ENCODE results near the gene GAB2.

Gene GAB2

DNA sequence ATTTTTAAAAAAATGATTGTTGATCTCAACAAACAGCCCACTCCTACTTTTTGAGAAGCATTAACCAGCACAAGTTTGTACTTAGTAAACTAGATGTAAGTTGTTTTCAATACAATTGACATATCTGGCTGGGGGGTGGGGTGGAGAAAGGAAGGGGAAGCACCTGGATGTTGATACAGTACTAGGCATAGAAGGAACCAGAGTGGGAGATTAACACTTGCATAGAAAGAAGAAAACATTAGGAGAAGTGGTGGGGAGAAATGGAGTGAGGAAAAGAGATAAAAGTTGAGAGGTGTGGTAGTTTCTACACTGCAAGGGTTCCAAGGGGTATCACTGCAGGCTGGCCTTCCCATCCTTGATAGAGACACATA, 10.6 kb upstream of the GAB2 start:
- DNase-seq (ENCODE audit: low read depth in 2 of 2) = no peak

GRCh38 chr11:78427615-78428265, 10.1 kb upstream of the GAB2 start:
- no peak for DNase-seq (ENCODE audit: low read depth in 2 of 2)

GRCh38 chr11:78426845-78427244, 9.2 kb upstream of the GAB2 start:
- DNase-seq (ENCODE audit: low read depth in 2 of 2) = no peak

GRCh38 chr11:78425399-78426070, 7.9 kb upstream of the GAB2 start:
- no peak for DNase-seq (ENCODE audit: low read depth in 2 of 2)

- no peak for DNase-seq (ENCODE audit: low read depth in 2 of 2)
Observed at GRCh38 chr11:78424334-78425270, 7.0 kb upstream of the GAB2 start.

GRCh38 chr11:78423241-78423640, 5.6 kb upstream of the GAB2 start:
- no peak for DNase-seq (ENCODE audit: low read depth in 2 of 2)

GRCh38 chr11:78420796-78421209, 3.2 kb upstream of the GAB2 start:
- no peak for DNase-seq (ENCODE audit: low read depth in 2 of 2)

DNA sequence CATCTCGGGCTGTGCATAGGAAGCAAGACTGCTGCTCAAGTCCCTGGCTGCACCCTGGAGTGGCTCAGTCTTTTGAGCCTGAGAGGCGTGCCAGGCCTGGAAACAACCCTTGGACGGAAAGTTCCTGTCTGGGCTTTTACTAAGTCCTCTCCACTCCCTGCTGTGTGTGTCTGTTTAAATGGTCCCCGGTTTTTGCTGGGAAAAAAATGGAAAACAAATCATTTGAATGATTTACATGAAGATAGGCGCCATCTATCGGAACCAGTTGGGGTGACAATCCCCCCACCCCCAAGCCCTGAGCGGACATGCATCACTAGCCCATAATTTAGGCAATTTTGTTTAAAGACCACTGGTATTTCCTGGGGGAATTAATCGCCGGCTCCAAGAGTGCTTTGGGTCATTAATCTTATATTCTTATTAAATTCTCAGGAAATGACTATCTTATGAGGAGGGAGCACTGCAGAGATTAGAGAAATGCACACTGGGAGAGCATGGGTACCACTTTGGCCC, 2.7 kb upstream of the GAB2 start:
- peak in 1 of 2 donors; percentile 16 for DNase-seq (ENCODE audit: low read depth in 2 of 2)

GRCh38 chr11:78419327-78419726, 1.7 kb upstream of the GAB2 start:
- no peak for DNase-seq (ENCODE audit: low read depth in 2 of 2)

- no peak for DNase-seq (ENCODE audit: low read depth in 2 of 2)
Observed at GRCh38 chr11:78418584-78419211, 1.1 kb upstream of the GAB2 start.

GRCh38 chr11:78417888-78418583, 416 bp upstream of the GAB2 start:
- peak; percentile 48 to 55 for DNase-seq (ENCODE audit: low read depth in 2 of 2)

GRCh38 chr11:78416285-78417174, 1.1 kb downstream of the GAB2 start:
- peak; percentile 37 to 53 for DNase-seq (ENCODE audit: low read depth in 2 of 2)

DNA sequence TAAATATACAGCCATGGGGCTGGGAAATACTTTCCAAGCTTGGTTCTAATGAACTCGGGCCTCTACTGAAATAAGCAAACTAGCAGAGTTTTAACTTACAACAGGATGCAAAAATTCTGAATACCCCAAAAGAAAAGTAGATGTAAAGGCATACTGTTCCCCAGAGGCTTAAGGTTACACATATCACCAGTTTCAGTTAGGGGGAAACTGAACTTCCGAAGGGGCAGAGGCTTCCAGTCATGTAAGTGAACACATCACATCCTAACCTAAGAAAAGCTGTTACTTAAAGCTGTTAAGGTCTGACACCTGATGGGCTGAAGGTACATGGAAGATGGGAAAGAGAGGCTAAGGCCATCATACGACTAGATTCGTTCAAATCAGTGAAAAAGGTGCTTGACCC, 2.3 kb downstream of the GAB2 start:
- DNase-seq (ENCODE audit: low read depth in 2 of 2) = no peak

GRCh38 chr11:78414321-78415051, 3.1 kb downstream of the GAB2 start:
- DNase-seq (ENCODE audit: low read depth in 2 of 2) = no peak

DNA sequence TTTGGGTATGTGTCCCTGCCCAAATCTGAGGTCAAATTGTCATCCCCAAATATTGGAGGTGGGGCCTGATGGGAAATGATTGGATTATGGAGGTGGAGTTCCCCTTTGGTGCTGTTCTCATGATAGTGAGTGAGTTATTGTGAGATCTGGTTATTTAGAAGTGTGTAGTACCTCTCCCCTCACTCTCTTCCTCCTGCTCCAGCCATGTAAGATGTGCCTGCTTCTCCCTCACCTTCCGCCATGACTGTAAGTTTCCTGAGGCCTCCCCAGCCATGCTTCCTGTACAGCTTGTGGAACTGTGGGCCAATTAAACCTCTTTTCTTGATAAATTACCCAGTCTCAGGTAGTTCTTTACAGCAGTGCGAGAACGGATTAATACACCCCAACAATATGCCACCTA, 9.0 kb downstream of the GAB2 start:
- no peak for DNase-seq (ENCODE audit: low read depth in 2 of 2)

DNA sequence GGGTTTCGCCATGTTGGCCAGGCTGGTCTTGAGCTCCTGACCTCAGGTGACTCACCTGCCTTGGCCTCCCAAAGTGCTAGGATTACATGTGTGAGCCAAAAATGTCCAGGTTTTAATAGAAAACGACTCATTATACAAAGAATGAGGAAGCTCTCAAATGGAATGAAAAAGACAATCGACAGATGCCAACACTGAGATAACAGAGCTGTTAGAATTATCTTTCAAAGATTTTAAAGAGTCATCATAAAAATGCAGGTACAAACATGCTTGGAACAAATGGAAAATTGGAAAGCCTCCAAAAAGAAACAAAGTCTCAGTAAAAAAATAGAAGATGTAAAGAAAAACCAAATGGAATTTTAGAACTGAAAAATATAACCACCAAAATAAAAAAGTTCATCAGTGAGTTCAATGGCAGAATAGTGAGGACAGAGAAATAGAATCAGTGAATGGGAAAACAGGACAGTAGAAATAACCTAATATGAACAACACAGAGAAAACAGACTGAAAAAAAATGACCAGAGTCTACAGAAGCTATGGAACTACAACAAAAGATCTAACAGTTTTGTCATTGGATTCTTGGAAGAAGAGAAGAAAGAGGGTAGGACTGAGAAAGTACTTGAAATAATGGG, 10.9 kb downstream of the GAB2 start:
- DNase-seq (ENCODE audit: low read depth in 2 of 2) = no peak

DNA sequence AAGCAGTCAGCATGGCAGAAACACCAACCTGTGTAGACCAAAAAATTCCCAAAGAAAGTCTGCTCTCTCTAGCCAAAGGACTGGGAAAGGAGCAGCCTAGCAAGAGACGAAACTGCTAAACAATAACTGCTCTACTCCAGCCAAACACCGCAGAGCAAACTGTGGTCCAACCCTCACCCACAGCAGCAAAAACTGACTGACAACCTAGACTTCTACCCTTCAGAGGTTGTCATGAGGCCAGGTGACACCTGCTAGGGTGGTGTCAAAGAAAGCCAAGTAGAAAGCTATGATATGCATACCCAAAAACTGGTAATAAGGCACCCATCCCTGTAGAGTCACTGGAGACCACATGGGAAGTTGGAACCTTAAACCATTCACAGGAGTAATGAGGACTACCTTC, 11.8 kb downstream of the GAB2 start:
- DNase-seq (ENCODE audit: low read depth in 2 of 2) = no peak

GRCh38 chr11:78403781-78404180, 13.8 kb downstream of the GAB2 start:
- no peak for DNase-seq (ENCODE audit: low read depth in 2 of 2)

DNA sequence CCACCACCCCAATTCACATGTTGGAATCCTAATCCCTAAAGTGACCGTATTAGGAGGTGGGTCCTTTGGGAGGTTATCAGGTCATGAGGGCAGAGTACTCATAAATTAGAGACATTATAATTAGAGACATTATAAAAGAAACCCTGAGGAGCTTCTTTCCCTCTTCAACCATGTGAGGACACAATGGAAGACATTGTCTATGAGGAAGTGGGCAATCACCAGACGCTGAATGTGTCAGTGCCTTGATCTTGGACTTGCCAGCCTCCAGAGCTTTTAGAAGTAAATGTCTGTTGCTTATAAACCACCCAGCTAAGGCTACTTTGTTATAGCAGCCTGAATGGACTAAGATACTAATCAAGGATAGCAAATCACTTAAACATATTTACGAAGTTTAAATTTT, 14.8 kb downstream of the GAB2 start:
- no peak for DNase-seq (ENCODE audit: low read depth in 2 of 2)

Measured in stimulated activated CD8-positive, alpha-beta memory T cell treated with anti-CD3 and anti-CD28 coated beads, Interleukin-2, amount 100 ng/mL, for 1 hour (primary cell).